Measurements from ENCODE around the gene PLK2. TPM values are rescaled to one million over a fixed set of nuclear protein-coding genes. Genes with fewer than 3 reads are reported as not detected.

The PLK2 gene
- total and polyA plus RNA-seq, 9 of the 15 experiments (the other 6 are each of a cell fraction or from before 2014, with no cell fraction given): 0.58 TPM; not detected in 8

DNA sequence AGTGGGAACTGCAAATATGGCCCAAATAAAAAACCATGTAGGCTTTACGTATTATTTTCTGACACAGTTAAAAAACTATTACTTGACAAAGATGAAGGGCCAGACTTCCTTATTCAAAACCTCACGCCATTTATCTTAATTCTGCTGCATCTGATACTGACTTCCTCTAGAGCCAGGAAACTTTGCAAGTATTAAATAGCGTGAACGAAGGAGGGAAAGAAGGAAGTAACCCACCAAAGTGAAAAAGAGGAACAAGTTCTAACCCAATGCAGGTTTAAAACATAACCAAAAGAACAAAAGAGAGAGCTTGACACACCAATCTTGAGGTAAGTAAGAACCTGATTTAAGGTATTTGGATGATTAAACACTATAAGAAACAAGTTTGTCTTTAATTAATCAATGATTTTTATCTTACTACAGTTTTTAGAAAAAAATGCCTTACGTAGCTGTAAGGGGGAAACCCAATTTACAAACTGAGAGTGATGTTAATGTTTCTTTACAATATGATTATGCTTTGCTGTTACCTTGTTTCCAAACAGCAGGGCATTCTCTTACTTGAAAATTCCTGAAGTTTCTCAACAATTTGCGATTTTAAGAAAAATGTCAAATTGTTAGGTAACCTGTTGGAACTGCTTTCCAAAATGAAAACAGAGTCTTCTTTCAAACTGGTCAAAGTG, 31.5 kb upstream of the PLK2 start, which contains the start of gene GAPT:
Gene GAPT (plus strand): TSS at position 220 of the 677 bp plus-strand sequence. CDS start 3,102 bp downstream, outside the sequence.
- Histone ChIP-seq H3K9ac (ENCODE audit: insufficient read depth in 1 of 2, low read depth in 2 of 2, low read length in 2 of 2) (no peak within 1 kb of the TSS), H3K9me3 (replicated peaks; ENCODE audit: control insufficient read depth, insufficient read depth, low read depth, low read length) (no peaks in the 10 kb centered on the region), H2AFZ (ENCODE audit: low read depth, low read length) (no peak within 1 kb of the TSS), H3K4me3 (no peak within 1 kb of the TSS), H3K4me1 (replicated peaks in 1 of 2; ENCODE audit: control insufficient read depth in 2 of 2, insufficient read depth in 2 of 2, low read length in 2 of 2) (no peaks in the 10 kb centered on the region), H3K36me3 (ENCODE audit: control insufficient read depth, insufficient read depth, low read length) (no peaks in the 10 kb centered on the region), H3K9me1 (ENCODE audit: control insufficient read depth, insufficient read depth, low read length) (no peaks in the 10 kb centered on the region), H3K27me3 (ENCODE audit: control insufficient read depth in 2 of 2, insufficient read depth in 2 of 2, low read length in 2 of 2) (no peaks in the 10 kb centered on the region), H3K27ac (ENCODE audit: extremely low read depth, low read depth, low read length) (no peak within 1 kb of the TSS), H3K4me2 (ENCODE audit: insufficient read depth, low read length) (no peak within 1 kb of the TSS), H3K79me2 (ENCODE audit: control insufficient read depth, insufficient read depth, low read length) (no peaks in the 10 kb centered on the region), H4K20me1 (replicated peaks; ENCODE audit: control insufficient read depth, insufficient read depth, low read length) (no peaks in the 10 kb centered on the region)
- ATAC-seq (no peak), DNase-seq (ENCODE audit: extremely low read depth in 1 of 4, low spot score in 3 of 4) (no peak), FAIRE-seq (no peak)
- WGBS (ENCODE audit: insufficient coverage, low coverage, missing lambda C conversion rate): under 1% methylated on average over 6 of the region's 6 CpGs
- BruUV-seq (replicated peaks): no TSS peak
- no peak for TF ChIP-seq MAFK (IDR thresholded peaks at IDR 0.05; ENCODE audit: low read length)
- TF ChIP-seq MED1 (CRISPR knock-in tag; IDR thresholded peaks at IDR 0.05; ENCODE audit: borderline replicate concordance): no peak
- no peak for TF ChIP-seq PHF21A (IDR thresholded peaks at IDR 0.05; ENCODE audit: borderline replicate concordance, low read depth)
- TF ChIP-seq ZNF3 (CRISPR knock-in tag; IDR thresholded peaks at IDR 0.05): no peak
- TF ChIP-seq KLF1 (tag; IDR thresholded peaks at IDR 0.05): no peak
- no peak for TF ChIP-seq SOX6 (IDR thresholded peaks at IDR 0.05)
- TF ChIP-seq ZNF197 (CRISPR knock-in tag; IDR thresholded peaks at IDR 0.05; ENCODE audit: low read depth): no peak
- TF ChIP-seq PKNOX1 (IDR thresholded peaks at IDR 0.05): no peak
- in situ Hi-C loops (cut with MboI) (no loop called here), intact Hi-C loops (cut with micrococcal nuclease) (no loop called here)
- CTCF ChIA-PET (ENCODE audit: low intra/inter-chr PET ratio): no interaction called here
- POLR2A ChIA-PET: no interaction called here
